Ectodermal cell (in vitro differentiated cells): ENCODE results near the gene FRMD8.
"Not testable (repeated sequence)": the region's sequence is repeated elsewhere in the genome, so short reads cannot be mapped to it uniquely, and the experiment has no call there.

Source experiments
- H3K27ac ChIP-seq: 2 replicates; pipeline ENCODE4 v1.7.0; 2013; ENCODE audit warnings: mild to moderate bottlenecking, low read depth, low read length; ENCODE audit not compliant: insufficient read depth, poor library complexity, severe bottlenecking
- H3K27me3 ChIP-seq: 2 replicates; pipeline ENCODE4 v1.7.0; 2013; ENCODE audit warnings: mild to moderate bottlenecking, low read length; ENCODE audit not compliant: insufficient read depth, control insufficient read depth, poor library complexity, severe bottlenecking
- H3K36me3 ChIP-seq: one replicate; pipeline ENCODE4 v1.7.0; 2013; ENCODE audit warnings: low read length; ENCODE audit not compliant: control insufficient read depth, insufficient read depth
- H3K4me1 ChIP-seq: one replicate; pipeline ENCODE4 v1.7.0; 2013; ENCODE audit warnings: low read length; ENCODE audit not compliant: control insufficient read depth, insufficient read depth
- H3K4me3 ChIP-seq: 2 replicates; pipeline ENCODE4 v1.7.0; 2013; ENCODE audit warnings: low read depth, low read length, control low read depth; ENCODE audit not compliant: insufficient read depth
- H3K9me3 ChIP-seq: 2 replicates; pipeline ENCODE4 v1.7.0; 2013; ENCODE audit warnings: mild to moderate bottlenecking, low read length, moderate library complexity; ENCODE audit not compliant: control insufficient read depth
- whole genome bisulfite sequencing, 2 experiments: methylation state at CpG; one replicate each; pipeline ENCODE4 v1.1.7; 2013; ENCODE audit warnings: missing lambda C conversion rate in 2 of 2; 5-methylcytosine and 5-hydroxymethylcytosine counted together

FRMD8 gene

GRCh38 chr11:65445604-65446445 is 59.4 kb downstream of the FRMD8 start:
- Histone ChIP-seq H3K27me3 (no peaks in the 10 kb centered on the region), H3K4me1 (peaks cover 5% of the 10 kb centered on the region), H3K9me3 (no peaks in the 10 kb centered on the region), H3K4me3 (no peak overlapping the region), H3K27ac (no peak overlapping the region), H3K36me3 (no peaks in the 10 kb centered on the region)
- 91% methylated on average over 11 of the region's 11 CpGs for WGBS, 2 experiments

GRCh38 chr11:65446446-65447277 is 60.2 kb downstream of the FRMD8 start:
- Histone ChIP-seq H3K4me3 (no peak overlapping the region), H3K9me3 (no peaks in the 10 kb centered on the region), H3K27ac (no peak overlapping the region), H3K36me3 (no peaks in the 10 kb centered on the region), H3K27me3 (no peaks in the 10 kb centered on the region), H3K4me1 (peaks cover 5% of the 10 kb centered on the region)
- WGBS, 2 experiments = 95% methylated on average over 11 of the region's 11 CpGs

DNA sequence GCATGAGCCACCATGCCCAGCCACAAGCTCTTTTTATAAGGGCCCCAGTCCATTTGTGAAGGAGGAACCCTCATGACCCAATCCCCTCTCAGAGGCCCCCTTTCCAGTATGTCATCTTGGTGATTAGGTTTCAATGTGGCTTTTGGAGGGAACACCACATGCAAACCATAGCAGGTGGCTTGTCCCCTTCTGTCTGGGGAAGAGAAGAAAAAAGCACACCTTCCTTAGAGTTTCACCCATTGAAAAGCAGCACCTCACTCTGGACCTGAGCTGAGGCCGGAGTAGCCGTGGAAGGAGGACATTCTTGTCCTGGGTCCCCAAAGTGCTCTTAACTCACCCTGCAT is 61.6 kb downstream of the FRMD8 start:
- no peak overlapping the region for H3K4me3 ChIP-seq
- peaks cover 5% of the 10 kb centered on the region for H3K4me1 ChIP-seq
- no peaks in the 10 kb centered on the region for H3K9me3 ChIP-seq
- H3K27ac ChIP-seq = no peak overlapping the region
- H3K36me3 ChIP-seq = no peaks in the 10 kb centered on the region
- no peaks in the 10 kb centered on the region for H3K27me3 ChIP-seq
- WGBS, 2 experiments = 94% methylated on average over 2 of the region's 2 CpGs

DNA sequence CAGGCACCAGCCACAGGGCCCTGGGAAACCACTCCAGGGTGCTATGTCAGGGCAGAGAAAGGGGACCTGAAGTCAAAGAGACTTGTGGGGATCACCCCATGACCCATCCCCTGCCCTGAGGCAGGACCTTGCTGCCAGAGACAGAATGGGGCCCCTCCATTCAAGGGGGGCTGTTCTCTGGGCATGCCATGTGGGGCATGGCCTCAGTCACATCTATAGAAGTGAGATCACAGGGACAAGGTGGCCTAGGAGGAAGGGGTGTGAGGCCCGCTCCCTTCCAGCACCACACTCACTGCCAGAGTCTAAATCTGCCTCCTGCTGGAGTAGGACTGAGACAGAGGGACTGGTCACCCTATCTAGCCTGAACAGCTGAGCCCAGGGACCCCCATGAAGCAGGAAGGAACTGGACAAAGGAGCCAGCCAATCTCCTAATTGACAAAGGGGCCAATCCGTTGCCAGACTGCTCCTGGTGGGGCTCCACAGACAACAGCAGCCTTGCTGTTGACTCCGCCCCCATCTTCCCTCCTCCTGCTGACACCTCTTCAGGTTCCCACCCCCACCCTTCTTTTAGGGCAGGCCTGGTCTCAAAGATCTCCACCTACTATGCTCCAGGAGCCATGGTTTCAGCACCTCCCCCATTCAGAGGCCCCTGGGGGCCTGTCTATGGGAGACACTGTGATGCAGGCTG is 62.1 kb downstream of the FRMD8 start:
- H3K4me1 ChIP-seq = peaks cover 5% of the 10 kb centered on the region
- H3K9me3 ChIP-seq = no peaks in the 10 kb centered on the region
- no peak overlapping the region for H3K4me3 ChIP-seq
- H3K27ac ChIP-seq = no peak overlapping the region
- 60 to 64% methylated on average over 3 of the region's 3 CpGs for WGBS, 2 experiments
- H3K27me3 ChIP-seq = no peaks in the 10 kb centered on the region
- no peaks in the 10 kb centered on the region for H3K36me3 ChIP-seq

GRCh38 chr11:65451301-65451700 is 64.9 kb downstream of the FRMD8 start:
- WGBS, 2 experiments = 97 to 98% methylated on average over 19 to 23 of the region's 30 CpGs
- not testable (repeated sequence) for H3K36me3 ChIP-seq, H3K4me1 ChIP-seq, H3K9me3 ChIP-seq, H3K27me3 ChIP-seq, H3K27ac ChIP-seq, H3K4me3 ChIP-seq

DNA sequence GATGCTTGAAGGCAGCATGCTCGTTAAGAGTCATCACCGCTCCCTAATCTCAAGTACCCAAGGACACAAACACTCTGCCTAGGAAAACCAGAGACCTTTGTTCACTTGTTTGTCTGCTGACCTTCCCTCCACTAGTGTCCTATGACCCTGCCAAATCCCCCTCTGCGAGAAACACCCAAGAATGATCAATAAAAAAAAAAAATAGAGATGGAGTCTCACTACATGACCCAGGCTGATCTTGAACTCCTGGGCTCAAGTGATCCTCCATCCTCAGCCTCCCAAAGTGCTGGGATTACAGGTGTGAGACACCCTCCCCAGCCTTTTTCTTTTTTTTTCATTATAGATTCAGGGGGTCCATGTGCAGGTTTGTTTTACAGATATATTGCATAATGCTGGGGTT is 65.8 kb downstream of the FRMD8 start:
- not testable (repeated sequence) for H3K4me1 ChIP-seq, H3K4me3 ChIP-seq, H3K36me3 ChIP-seq, H3K27ac ChIP-seq, H3K9me3 ChIP-seq
- peaks cover 12% of the 10 kb centered on the region for H3K27me3 ChIP-seq
- 95 to 100% methylated on average over 1 of the region's 3 CpGs for WGBS, 2 experiments

- Histone ChIP-seq H3K27me3 (peaks cover 12% of the 10 kb centered on the region), H3K4me3 (no peak overlapping the region), H3K4me1 (peaks cover 5% of the 10 kb centered on the region), H3K27ac (no peak overlapping the region), H3K36me3 (no peaks in the 10 kb centered on the region), H3K9me3 (no peaks in the 10 kb centered on the region)
- 86 to 87% methylated on average over 8 of the region's 8 CpGs for WGBS, 2 experiments
Measured at GRCh38 chr11:65452806-65453490, 66.5 kb downstream of the FRMD8 start.

DNA sequence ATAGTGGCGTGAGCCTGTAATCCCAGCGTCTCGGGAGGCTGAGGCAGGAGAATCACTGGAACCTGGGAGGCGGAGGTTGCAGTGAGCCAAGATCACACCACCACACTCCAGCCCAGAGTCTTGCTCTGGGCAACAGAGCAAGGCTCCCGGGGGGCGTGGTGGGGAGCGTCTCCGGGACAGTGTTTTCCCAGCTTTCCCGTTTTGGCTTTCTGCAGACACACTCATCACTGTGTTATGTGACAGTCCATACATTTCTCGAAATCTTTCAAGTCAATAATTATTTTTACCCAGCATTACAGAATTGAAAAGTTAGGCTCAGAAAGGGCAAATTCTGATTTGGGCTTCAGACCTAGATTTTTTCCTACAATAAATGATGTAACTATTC is 67.9 kb downstream of the FRMD8 start:
- H3K4me3 ChIP-seq = no peak overlapping the region

GRCh38 chr11:65454696-65455456 is 68.4 kb downstream of the FRMD8 start:
- Histone ChIP-seq H3K27me3 (peaks cover 30% of the 10 kb centered on the region), H3K36me3 (no peaks in the 10 kb centered on the region), H3K27ac (no peak overlapping the region), H3K9me3 (no peaks in the 10 kb centered on the region), H3K4me1 (no peaks in the 10 kb centered on the region), H3K4me3 (peak overlapping the region; percentile 12)
- WGBS, 2 experiments = 61% methylated on average over 47 of the region's 47 CpGs

More for the DNA sequence above, 67.9 kb downstream of the FRMD8 start:
- no peak overlapping the region for H3K27ac ChIP-seq
- no peaks in the 10 kb centered on the region for H3K36me3 ChIP-seq
- peaks cover 24% of the 10 kb centered on the region for H3K27me3 ChIP-seq
- H3K9me3 ChIP-seq = no peaks in the 10 kb centered on the region
- 91 to 92% methylated on average over 10 of the region's 10 CpGs for WGBS, 2 experiments
- H3K4me1 ChIP-seq = no peaks in the 10 kb centered on the region
